Panc1 (cell line): ENCODE results near the gene SYT4. TPM values are rescaled to one million over a fixed set of nuclear protein-coding genes. Genes with fewer than 3 reads are reported as not detected.

ENCODE experiments used
- ATAC-seq: fragments of 200-7000 bp; cut with Tn5 transposase; 2 replicates; pipeline ENCODE4 v1.9.1; 2020; ENCODE audit warnings: mild to moderate bottlenecking, moderate library complexity
- BruUV-seq: library from RNA; stranded (reverse); fragments of 400-500 nt; replicated peaks from 2 replicates; lab custom pipeline; 2021; lab: Mats Ljungman, UMichigan
- CTCF ChIA-PET: fragments of 300-600 bp; sonication (Branson Sonifier 250); formaldehyde crosslinking; loops from one replicate; lab custom pipeline; 2022; ENCODE audit warnings: antibody characterized with exemption; lab: Charles Lee
- POLR2A ChIA-PET: fragments of 300-600 bp; sonication (Branson Sonifier 250); formaldehyde crosslinking; loops from one replicate; lab custom pipeline; 2022; ENCODE audit warnings: antibody characterized with exemption; lab: Charles Lee
- DNase-seq: peaks from one replicate; pipeline ENCODE4 v3.0.0-alpha.2; 2010; ENCODE audit warnings: low read depth, low spot score
- H3K27ac ChIP-seq: 2 replicates; pipeline ENCODE4 v1.5.1; 2011; ENCODE audit warnings: mild to moderate bottlenecking, low read length, inconsistent platforms
- H3K27me3 ChIP-seq: fragments of 200-500 bp; sonication (Bioruptor generic); 2 replicates; pipeline ENCODE4 v1.6.0; 2014; ENCODE audit warnings: low read length, inconsistent platforms; ENCODE audit not compliant: control insufficient read depth, insufficient read depth
- H3K36me3 ChIP-seq: fragments of 200-500 bp; sonication (Bioruptor generic); 2 replicates; pipeline ENCODE4 v1.5.1; 2014; ENCODE audit warnings: inconsistent platforms, mild to moderate bottlenecking, low read length, moderate library complexity; ENCODE audit not compliant: control insufficient read depth, insufficient read depth
- H3K4me1 ChIP-seq: 2 replicates; pipeline ENCODE4 v1.5.1; 2011; ENCODE audit warnings: inconsistent platforms, mild to moderate bottlenecking, low read length, moderate library complexity; ENCODE audit not compliant: control insufficient read depth, insufficient read depth
- H3K4me3 ChIP-seq, 2 experiments: 2 replicates each; pipeline ENCODE4 v1.5.1; 2011 to 2012; ENCODE audit warnings: low read depth in 2 of 2, low read length in 2 of 2, mild to moderate bottlenecking in 2 of 2, inconsistent platforms in 1 of 2, moderate library complexity in 1 of 2
- H3K9me3 ChIP-seq: fragments of 200-500 bp; sonication (Bioruptor generic); 2 replicates; pipeline ENCODE4 v1.5.1; 2014; ENCODE audit warnings: low read depth, mild to moderate bottlenecking, inconsistent platforms, low read length, moderate library complexity; ENCODE audit not compliant: control insufficient read depth, insufficient read depth
- CTCF ChIP-seq: fragments of 450-650 bp; IDR thresholded peaks from 2 replicates; pipeline ENCODE4 v1.5.1; 2017; ENCODE audit warnings: mild to moderate bottlenecking
- POLR2AphosphoS5 ChIP-seq: IDR thresholded peaks from 2 replicates; pipeline ENCODE4 v1.6.1; 2012; ENCODE audit warnings: mild to moderate bottlenecking, low read depth, low read length, moderate library complexity
- REST ChIP-seq, 2 experiments: IDR thresholded peaks; 2 replicates each; pipeline ENCODE4 v1.6.1; 2011 to 2012; ENCODE audit warnings: low read depth in 2 of 2, control low read depth in 1 of 2, low read length in 1 of 2, mild to moderate bottlenecking in 1 of 2, moderate library complexity in 1 of 2; ENCODE audit not compliant: insufficient read depth in 1 of 2
- SIN3A ChIP-seq: IDR thresholded peaks from 2 replicates; pipeline ENCODE4 v1.6.1; 2012; ENCODE audit warnings: low read depth, mild to moderate bottlenecking, low read length, moderate library complexity, borderline replicate concordance; ENCODE audit not compliant: insufficient read depth
- TCF7L2 ChIP-seq: IDR thresholded peaks from 2 replicates; pipeline ENCODE4 v1.6.1; 2011; ENCODE audit warnings: mild to moderate bottlenecking, low read depth, low read length, inconsistent platforms
- in situ Hi-C: cut with HindIII; loops from 2 replicates; pipeline ENCODE4 v1.10.0; 2016; ENCODE audit warnings: low sequenced_read_pairs, low pct_unique_long_range_greater_than_20kb
- intact Hi-C: fragments of 100-400 bp; cut with micrococcal nuclease; formaldehyde crosslinking; loops from one replicate; pipeline ENCODE4 v1.10.0; 2022; ENCODE audit not compliant: unreplicated experiment
- total RNA-seq: library from RNA; stranded (reverse); gene quantifications from one replicate; pipeline ENCODE4 v1.2.1, GENCODE V29; 2021; ENCODE audit not compliant: unreplicated experiment

SYT4 gene
- total RNA-seq, 1 experiment from 2014 or later: not detected

GRCh38 chr18:43265465-43265864 is 11.8 kb downstream of the SYT4 start:
- Histone ChIP-seq H3K4me1 (no peaks in the 10 kb centered on the region), H3K27ac (no peak overlapping the region), H3K27me3 (no peaks in the 10 kb centered on the region), H3K4me3 (no peak overlapping the region), H3K36me3 (no peaks in the 10 kb centered on the region), H3K9me3 (no peaks in the 10 kb centered on the region)
- BruUV-seq: no TSS peak
- POLR2A ChIA-PET: no interaction called here
- DNase-seq (no peak), ATAC-seq (no peak)
- in situ Hi-C loops (no loop called here), intact Hi-C loops (no loop called here)
- TF ChIP-seq POLR2AphosphoS5 (no peak), TCF7L2 (no peak), SIN3A (no peak), REST (IDR thresholded peaks at IDR 0.05; ENCODE audit: insufficient read depth in 1 of 2, low read depth in 2 of 2, low read length in 1 of 2) (no peak), CTCF (no peak)
- CTCF ChIA-PET: no interaction called here

GRCh38 chr18:43248610-43249249 is 28.6 kb downstream of the SYT4 start:
- in situ Hi-C loops: no loop called here
- intact Hi-C loops: no loop called here
- Histone ChIP-seq H3K4me3 (no peak overlapping the region), H3K27ac (no peak overlapping the region), H3K4me1 (no peaks in the 10 kb centered on the region), H3K27me3 (no peaks in the 10 kb centered on the region), H3K36me3 (no peaks in the 10 kb centered on the region), H3K9me3 (no peaks in the 10 kb centered on the region)
- CTCF ChIA-PET: no interaction called here
- DNase-seq (no peak), ATAC-seq (no peak)
- TF ChIP-seq CTCF: no peak
- no peak for TF ChIP-seq SIN3A
- no peak for TF ChIP-seq POLR2AphosphoS5
- TF ChIP-seq TCF7L2: no peak
- TF ChIP-seq REST (IDR thresholded peaks at IDR 0.05; ENCODE audit: insufficient read depth in 1 of 2, low read depth in 2 of 2, low read length in 1 of 2): no peak
- POLR2A ChIA-PET: no interaction called here
- no TSS peak for BruUV-seq
